HTR-8/SVneo (cell line): ENCODE measurements around the gene HDHD2.

Experiments
- DNase-seq: peaks from one replicate; pipeline ENCODE4 v3.0.0; 2011; ENCODE audit warnings: low spot score, mixed read lengths; ENCODE audit not compliant: insufficient read length
- FAIRE-seq: peaks from 2 replicates; lab custom pipeline; 2011; peaks lifted over from hg19 to GRCh38; lab: Jason Lieb, UNC

Gene HDHD2

DNA sequence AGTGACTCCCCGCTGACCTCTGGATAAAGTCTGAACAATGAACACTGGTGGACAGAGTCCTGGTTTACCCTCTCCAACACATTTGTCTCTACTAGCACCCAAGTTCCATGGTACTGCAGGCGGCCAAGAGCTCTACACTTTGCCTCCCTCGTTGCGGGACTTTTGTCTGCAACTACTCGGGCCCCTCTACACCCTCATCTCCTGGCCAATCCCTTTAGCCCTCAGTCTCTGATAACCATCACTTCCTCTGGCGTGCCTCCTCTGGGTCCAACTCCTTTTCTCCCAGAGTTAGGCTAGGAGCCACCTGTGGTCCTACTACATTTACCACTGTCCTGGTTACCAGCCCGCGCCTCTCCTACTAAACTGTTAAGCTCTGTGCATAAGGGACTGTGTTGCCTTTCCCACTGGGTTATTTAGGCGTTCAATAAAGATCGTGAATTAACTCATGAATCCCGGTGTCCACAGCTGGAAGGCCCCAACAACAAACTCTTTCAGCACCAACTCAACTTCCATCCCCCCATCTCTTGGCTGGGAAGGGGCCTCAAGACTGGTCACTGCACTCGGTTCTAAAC is 757 bp downstream of the HDHD2 start:
- no peak for FAIRE-seq
- peak; percentile 2 for DNase-seq

DNA sequence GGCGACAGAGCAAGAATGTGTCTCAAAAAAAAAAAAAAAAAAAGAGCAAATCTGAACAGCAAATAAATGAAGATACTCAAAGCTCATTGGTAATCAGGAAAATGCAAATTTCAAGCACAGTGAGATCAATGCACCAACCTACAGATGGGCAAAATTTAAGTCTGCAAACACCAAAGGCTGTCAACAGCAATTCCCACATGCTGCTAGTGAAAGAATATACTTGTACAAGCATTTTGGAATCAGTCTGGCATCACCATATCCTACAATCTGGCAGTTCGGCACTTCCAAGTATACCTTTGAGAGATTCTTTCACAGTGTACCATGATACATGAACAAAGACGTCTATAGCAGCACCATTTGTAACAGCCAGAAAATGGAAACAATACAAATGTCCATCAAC is 4.1 kb downstream of the HDHD2 start:
- FAIRE-seq, result no peak

DNA sequence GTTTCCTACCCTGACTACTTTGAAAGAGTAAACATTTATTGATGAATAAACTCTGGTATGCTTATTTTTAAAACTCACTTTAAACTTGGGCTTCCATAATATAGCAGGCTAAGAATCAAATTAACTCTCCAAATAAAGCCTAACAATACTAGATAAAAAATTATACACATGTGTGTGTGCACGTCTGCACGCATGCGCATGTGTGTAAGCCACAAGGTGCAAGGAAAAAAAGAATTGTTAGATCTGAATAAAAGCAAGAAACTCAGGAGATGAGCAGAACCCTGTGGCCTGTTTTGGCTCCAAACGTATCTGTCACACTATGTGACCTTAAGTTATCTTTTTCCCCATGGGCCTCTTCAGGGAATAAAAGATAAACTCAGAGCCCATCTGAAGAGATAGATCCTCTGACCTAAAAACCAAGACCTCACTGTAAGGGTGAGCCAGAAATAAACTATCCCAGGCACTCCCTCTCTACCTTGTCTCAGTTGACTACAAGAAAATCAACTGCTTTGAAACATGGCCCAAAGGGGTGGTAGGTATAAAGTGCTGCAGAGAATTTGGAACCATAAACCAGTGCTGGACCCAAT is 6.3 kb downstream of the HDHD2 start:
- DNase-seq (no peak), FAIRE-seq (no peak)

More for the DNA sequence above, 4.1 kb downstream of the HDHD2 start:
- no peak for DNase-seq

DNA sequence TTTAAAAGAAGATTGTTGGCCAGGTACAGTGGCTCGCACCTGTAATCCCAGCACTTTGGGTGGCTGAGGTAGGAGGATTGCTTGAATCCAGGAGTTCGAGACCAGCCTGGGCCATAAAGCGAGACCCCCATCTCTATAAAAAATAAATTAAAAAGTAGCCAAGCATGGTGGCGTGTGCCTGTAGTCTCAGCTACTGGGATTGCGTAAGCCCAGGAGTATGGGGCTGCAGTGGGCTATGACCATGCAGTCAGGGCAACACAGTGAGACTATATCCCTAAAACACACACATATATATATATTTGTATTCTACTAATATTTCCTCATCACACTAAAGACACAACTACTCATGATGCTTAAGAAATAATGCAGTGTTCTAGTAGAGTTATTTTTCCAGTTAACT is 7.1 kb downstream of the HDHD2 start:
- no peak for FAIRE-seq
- DNase-seq, result no peak

DNA sequence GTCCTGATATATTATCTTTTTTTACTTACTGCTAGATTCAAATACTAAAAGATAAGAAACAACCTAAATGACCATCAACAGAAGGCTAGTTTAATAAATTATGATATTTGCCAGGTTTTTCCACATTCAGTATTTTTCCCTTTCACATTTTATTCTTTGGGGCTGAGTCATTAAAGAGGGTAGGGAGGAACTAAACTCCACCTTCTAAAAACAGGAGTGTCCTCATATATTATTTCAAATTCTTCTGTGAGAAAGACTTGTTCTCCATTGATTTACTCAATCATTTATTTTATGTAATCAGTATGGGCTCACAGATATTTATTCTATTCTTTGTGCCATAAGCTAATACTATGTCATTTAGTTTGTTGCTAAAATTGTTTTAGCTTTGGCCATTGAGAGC is 9.0 kb downstream of the HDHD2 start:
- FAIRE-seq (no peak), DNase-seq (no peak)

DNA sequence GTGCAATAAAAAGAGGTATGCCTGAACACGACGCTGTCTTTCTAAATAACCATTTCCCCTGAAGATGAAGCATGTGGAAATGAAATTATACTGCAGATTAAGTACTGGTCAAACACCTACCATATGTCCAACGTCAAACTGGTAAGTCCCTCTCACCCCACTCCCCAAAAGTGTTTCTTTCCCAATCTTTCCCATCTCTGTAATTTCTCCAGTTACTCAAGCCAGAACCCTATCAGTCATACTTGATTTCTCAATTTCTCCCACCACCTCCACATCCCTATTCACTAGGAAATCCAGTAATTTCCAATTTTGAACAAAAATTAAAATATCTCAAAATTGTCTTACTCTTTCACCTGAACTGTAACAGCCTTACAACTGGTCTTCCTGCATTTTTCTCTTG is 29.2 kb downstream of the HDHD2 start:
- FAIRE-seq (no peak), DNase-seq (no peak)

DNA sequence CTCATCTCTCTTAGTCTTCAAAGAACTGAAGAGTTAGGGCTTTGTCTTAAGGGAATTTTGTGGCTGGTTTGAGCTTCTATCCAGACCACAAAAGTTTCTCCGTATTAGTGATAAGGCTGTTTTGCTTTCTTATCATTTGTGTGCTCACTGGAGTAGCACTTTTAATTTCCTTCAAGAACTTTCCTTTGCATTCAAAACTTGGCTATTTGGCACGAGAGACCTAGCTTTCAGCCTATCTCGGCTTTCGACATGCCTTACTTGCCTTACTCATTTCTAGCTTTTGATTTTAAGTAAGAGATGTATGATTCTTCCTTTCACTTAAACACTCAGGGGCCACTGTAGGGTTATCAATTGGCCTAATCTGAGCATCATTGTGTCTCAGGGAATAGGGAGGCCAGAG is 29.9 kb downstream of the HDHD2 start:
- no peak for DNase-seq
- no peak for FAIRE-seq

DNA sequence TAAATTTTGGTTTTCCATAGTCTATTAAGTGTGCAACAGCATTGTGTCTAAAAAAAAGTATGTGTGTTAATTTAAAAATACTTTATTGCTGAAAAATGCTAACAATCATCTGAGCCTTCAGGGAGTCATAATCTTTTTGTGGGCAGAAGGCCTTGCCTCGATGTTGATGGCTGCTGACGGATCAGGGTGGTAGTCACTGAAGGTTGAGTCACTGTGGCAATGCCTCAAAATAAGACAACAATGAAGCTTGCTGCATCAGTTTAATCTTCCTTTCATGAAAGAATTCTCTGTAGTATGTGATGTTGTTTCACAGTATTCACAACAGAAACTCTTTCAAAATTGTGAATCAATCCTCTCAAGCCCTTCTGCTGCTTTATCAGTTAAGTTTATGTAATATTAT is 31.3 kb downstream of the HDHD2 start:
- FAIRE-seq (no peak), DNase-seq (no peak)

DNA sequence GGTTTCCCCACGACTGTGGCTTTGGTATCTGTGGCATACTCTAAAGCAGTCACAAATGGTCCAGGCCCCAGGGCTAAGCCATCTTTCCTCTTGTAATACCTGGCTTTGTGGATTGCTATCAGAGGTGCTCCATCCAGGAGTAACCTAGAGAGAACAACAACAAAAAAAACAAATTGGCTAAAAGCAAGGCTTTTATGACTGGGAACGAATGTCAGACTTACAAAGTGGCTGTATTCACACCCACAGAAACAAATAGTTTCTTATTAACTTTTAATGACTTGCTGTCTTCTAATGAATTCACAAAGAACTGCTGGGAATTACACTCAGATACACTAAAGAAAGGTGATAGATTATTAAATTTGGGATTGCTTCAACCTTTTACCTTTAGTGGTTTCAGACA is 35.1 kb downstream of the HDHD2 start:
- DNase-seq (no peak), FAIRE-seq (no peak)

DNA sequence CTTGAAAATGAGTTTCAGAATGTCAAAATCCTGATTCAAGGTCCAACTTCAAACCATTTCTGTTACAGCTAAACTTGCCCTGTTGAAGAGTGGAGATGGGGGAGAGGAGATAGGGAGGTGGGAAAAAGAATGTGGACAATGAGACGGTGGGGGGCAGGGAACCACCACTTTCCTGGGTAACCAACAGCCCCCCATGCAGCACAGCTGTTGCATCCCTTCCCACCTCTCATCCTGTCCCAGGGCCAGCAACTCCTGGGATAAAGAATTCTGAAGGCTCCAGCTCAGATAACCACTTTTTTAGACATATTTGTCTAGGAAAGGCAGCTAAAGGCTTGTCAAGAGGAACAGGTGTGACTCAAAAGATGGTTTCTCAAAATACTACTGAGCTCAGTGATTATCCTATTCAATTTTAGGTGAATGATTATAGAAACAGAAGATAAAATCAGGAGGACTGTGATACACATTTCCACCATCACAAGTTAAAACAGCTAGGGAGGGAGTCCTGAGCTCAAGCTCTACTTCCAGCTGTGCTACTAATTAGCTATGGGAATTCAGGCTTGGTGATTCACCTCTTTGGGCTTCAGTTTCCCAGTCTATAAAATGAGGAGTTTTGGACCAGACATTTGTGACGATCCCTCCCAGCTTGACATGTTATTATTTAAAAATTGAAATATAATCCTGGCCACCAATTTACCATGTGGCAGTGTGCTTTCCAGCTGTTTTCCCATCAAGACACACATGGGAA is 36.3 kb downstream of the HDHD2 start:
- no peak for FAIRE-seq
- no peak for DNase-seq

DNA sequence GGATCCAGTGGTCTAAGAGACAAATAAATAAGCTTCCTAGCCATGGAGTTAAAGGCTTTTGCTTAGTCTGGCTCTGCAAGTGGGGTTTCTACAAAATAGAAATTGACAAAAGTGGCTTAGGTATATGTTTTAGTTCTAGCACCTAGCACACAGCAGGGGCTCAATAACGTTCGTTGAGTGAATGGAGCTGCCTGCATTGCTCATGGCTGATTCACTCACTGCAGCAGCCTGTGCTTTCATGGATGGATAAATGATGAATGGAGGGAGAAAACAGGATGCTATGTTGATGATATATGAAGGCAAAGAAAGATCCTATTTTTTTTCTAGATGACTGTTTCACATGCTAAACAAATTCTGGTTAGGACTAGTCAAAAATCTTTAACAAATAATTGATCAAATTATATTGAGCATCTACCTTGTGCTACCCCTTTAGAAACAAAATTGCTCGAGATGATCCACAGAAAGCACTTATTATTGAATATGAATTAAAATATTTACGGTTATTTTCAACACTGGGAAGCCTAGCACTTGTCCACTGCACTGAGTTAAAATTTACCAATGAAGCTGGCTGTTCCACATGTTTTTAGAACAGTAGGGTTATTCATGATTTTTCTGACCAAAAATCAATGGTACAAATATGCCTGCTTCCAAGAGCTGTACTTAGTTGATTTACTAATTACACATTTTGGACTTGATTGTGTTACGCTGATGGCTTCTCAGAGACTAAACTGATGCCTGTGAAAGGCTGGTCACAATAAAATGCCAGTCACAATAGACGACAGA is 39.6 kb downstream of the HDHD2 start:
- FAIRE-seq (no peak), DNase-seq (no peak)

DNA sequence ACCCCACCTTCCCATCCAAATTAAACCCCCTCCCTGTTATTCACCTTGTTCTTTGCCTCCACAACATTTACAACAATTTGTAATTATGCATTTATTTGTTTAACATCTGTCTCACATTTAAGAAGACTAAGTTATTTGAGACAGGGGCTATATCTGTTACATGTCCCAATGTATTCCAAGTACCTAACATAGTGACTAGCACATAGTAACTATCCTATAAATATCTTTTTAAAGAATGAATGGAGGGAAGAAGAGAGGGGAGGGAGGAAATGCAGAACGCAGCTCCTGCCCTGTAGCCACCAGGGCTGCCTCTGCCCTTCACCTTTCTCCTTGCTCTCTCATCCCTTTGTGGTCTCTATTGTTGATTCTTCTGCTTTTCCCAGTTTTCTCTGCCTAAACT is 40.6 kb downstream of the HDHD2 start:
- FAIRE-seq (no peak), DNase-seq (no peak)

DNA sequence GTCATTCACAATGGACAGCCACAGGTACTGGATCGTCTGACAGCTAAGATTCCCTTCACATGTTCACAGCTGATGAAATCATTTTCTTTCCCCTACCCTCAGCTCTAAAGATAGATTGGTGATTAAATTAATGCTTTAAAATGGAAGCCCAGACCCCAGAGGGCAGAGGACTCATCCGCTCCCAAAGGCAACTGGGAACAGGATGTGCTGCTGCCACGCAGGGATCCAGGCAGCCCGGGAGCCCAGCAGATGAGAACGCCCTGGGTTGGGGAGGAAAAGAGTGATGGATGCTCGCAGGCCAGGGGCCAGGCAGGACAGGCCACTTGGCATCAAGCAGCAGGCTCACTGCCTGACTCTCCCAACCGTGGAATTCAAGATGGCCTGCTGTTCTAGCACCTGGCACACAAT is 41.3 kb downstream of the HDHD2 start:
- DNase-seq, result no peak
- no peak for FAIRE-seq

DNA sequence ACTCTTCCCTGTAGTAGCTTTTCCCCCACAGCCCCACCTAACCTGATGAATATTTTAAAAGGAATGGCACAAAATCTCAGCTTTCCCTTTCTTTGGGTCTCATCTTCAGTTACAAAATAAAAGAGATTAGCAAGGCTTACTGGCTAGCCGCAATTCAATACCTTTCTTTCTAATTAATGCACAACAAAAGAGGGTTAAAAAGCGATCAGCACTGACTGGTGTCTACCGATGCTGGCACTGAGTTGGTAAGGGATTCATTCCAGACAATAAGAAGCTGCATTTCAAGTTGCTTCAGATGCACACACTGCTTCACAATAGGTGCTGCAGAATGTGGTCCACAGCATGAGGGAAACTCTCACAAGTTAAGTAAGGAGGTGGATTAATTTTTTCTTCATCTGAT is 41.9 kb downstream of the HDHD2 start:
- DNase-seq (no peak), FAIRE-seq (no peak)

DNA sequence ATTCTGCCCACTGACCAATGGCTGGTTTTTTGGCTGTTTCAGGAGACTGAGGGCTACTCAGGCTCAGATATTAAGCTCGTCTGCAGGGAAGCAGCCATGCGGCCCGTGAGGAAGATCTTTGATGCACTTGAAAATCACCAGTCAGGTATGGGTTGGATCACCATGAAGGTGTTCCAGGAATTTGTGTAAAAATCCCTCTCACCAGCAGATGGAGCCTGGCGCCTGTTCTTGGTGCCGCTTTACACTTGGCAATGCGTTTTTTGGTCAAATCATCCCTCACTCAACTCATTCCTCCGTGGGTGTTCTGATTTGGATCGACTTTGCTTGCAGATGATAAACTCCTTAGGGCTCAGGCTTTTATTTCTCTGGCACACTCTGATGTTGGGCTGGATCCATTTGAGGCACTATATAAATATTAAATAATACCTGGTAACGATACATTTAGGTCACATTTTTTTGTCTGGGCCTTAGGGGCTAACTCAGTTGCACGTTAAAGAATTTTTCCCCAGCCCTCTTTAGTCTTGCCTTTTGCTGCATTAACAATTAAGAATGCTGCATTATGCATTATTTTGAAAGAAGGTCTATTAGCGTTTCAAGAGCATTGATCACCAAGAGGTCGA is 50.0 kb downstream of the HDHD2 start:
- FAIRE-seq, result no peak
- peak; percentile 25 for DNase-seq

DNA sequence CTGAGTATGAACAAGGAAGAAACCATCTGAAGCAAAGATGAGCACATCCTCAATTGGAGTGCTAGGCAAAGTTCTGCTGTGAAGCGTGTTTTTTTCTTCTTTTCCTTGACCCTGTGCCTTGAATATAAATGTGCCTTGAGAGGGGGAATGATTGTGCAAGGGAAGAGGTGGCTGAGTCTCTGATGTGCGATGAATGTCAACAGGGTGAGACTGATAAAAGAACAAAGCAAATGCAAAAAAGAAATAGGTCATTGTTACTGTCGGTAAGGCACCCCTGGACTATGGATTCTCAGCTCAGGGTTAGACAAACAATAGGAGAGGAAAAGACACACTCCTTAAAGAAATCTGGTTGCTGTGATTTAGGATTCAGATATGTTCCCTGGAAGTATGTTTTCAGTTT is 54.5 kb downstream of the HDHD2 start:
- FAIRE-seq (no peak), DNase-seq (no peak)

DNA sequence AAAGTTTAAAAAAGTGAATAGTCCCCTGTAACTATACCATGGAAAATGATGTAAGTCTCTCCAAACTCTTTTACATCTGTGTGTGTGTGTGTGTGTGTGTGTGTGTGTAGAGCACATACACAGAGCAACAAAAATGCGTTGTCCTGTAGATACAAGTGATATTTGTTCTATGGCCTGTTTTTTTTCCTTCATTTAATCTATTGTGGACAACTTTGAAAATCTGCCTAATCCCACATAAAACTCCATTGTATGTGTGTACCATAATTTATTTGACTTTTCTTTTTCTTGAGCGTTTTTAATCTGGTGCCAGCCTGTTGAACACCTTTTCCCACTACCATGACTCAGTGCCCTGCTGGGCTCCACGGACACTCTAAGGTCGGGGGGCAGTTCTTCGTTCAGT is 62.6 kb downstream of the HDHD2 start:
- FAIRE-seq, result no peak
- DNase-seq, result no peak

DNA sequence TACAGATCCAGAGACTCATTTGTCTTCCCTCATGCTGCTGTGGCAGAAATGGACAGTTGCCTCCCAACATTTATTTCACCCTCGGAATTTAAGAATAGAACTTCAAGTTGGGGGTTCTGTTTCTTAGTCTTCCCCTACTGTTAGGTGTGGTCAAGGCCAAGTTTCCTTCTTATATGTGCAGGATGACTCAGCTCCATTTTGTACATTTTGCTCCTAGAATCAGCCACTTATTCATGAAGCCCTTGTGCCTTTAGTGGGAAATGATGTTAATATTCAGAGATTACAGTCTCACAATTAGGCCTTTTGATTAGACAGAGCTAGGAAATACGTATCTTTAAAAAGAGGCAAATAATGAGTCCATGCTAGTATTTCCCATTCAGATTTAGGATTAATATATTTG is 68.7 kb downstream of the HDHD2 start:
- no peak for FAIRE-seq
- DNase-seq, result no peak

DNA sequence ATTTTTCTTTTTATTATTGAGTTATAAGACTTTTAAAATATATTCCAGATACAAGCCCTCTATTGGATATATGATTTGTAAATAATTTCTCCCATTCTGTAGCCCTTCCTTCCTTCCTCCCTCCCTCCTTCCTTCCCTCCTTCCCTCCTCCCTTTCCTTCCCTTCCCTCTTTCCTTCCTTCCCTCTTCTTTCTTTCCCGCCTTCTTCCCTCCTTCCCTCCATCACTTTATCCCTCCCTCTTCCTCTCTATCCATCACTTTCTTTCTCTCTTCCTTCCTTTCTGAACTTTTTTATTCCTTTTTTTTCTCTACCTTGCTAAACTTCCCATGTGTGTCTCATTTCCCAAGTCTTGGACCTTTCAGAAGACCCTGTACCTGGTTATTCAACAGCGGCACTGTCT is 69.4 kb downstream of the HDHD2 start:
- FAIRE-seq (no peak), DNase-seq (no peak)

DNA sequence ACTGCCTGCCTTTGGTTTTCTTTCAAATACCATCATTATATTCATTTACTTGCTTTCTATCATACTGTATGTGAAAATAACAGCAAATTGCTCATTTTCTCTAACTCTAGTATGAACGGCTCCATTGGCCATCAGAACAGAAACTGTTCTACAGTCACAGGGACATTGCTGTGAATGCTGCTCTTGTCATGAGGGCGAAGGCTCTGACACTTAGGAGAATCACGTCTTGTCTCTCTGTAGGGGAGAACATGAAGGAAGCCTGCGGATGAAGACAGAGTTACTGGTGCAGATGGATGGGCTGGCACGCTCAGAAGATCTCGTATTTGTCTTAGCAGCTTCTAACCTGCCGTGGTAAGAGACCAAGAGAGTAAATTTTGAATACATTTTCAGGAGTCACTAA is 73.2 kb downstream of the HDHD2 start:
- no peak for FAIRE-seq
- DNase-seq, result no peak
